NT2/D1 (cell line): ENCODE results near the gene LEFTY1.
A peak's percentile ranks its signal among the peaks of the same experiment; 100 is the strongest.

Experiments
- DNase-seq: peaks from one replicate; pipeline ENCODE4 v3.0.0-alpha.2; 2011; ENCODE audit warnings: low read depth, low spot score
- H3K27me3 ChIP-seq: 2 replicates; pipeline ENCODE4 v1.6.0; 2011; ENCODE audit warnings: mild to moderate bottlenecking; ENCODE audit not compliant: insufficient read length, insufficient read depth
- H3K36me3 ChIP-seq: 2 replicates; pipeline ENCODE4 v1.6.1; 2011; ENCODE audit warnings: mild to moderate bottlenecking, low read length, mixed read lengths; ENCODE audit not compliant: insufficient read depth, insufficient read length
- H3K4me1 ChIP-seq: 2 replicates; pipeline ENCODE4 v1.5.1; 2011; ENCODE audit not compliant: insufficient read depth, insufficient read length
- H3K4me3 ChIP-seq: 2 replicates; pipeline ENCODE4 v1.5.1; 2011; ENCODE audit warnings: low read depth; ENCODE audit not compliant: insufficient read length
- H3K9ac ChIP-seq: 2 replicates; pipeline ENCODE4 v1.6.0; 2011; ENCODE audit warnings: low read depth; ENCODE audit not compliant: insufficient read length
- H3K9me3 ChIP-seq: 2 replicates; pipeline ENCODE4 v1.5.1; 2011; ENCODE audit warnings: mild to moderate bottlenecking, low read length; ENCODE audit not compliant: insufficient read depth
- SUZ12 ChIP-seq: IDR thresholded peaks from 2 replicates; pipeline ENCODE4 v1.6.1; 2011; ENCODE audit not compliant: insufficient read length, insufficient read depth; ENCODE audit errors: extremely low read depth
- YY1 ChIP-seq: IDR thresholded peaks from 2 replicates; pipeline ENCODE4 v1.6.1; 2011; ENCODE audit not compliant: insufficient read length, insufficient read depth
- ZNF274 ChIP-seq: IDR thresholded peaks from 2 replicates; pipeline ENCODE4 v1.6.1; 2011; ENCODE audit warnings: mild to moderate bottlenecking, low read depth, low read length

The LEFTY1 gene

GRCh38 chr1:225906467-225906866, 17.5 kb upstream of the LEFTY1 start:
- no peaks in the 10 kb centered on the region for H3K36me3 ChIP-seq
- no peak for DNase-seq
- peaks cover 27% of the 10 kb centered on the region for H3K27me3 ChIP-seq
- TF ChIP-seq SUZ12 = no peak
- no peak for TF ChIP-seq ZNF274
- no peak for TF ChIP-seq YY1
- no peaks in the 10 kb centered on the region for H3K4me1 ChIP-seq
- H3K4me3 ChIP-seq = no peak overlapping the region
- H3K9ac ChIP-seq = no peak overlapping the region
- H3K9me3 ChIP-seq = no peaks in the 10 kb centered on the region

DNA sequence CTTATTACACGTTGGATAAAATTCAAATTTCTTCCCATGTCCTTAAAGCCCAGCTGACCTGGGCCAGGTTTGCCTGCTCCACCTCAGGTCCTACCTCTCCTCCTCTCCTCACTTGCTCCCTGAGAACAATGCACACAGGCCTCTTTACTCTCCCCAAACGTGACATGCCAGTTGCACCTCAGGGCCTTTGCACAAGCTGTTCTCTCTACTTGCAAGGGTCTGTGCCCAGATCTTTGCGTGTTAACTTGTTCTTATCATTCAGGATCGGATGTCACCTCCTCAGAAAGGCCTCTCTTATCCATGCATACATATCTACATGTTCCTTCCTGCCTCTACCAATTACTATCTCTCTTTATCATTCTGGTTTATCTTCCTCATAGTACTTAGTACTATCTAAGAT, 14.7 kb upstream of the LEFTY1 start:
- Histone ChIP-seq H3K9ac (no peak overlapping the region), H3K4me1 (peaks cover 10% of the 10 kb centered on the region), H3K27me3 (peaks cover 29% of the 10 kb centered on the region), H3K4me3 (no peak overlapping the region), H3K36me3 (no peaks in the 10 kb centered on the region), H3K9me3 (no peaks in the 10 kb centered on the region)
- TF ChIP-seq SUZ12 (no peak), YY1 (no peak), ZNF274 (no peak)
- no peak for DNase-seq

GRCh38 chr1:225899044-225899925, 10.3 kb upstream of the LEFTY1 start:
- peak overlapping the region; percentile 6 for H3K4me3 ChIP-seq
- no peaks in the 10 kb centered on the region for H3K36me3 ChIP-seq
- H3K9ac ChIP-seq = peak overlapping the region; percentile 46
- H3K27me3 ChIP-seq = peaks cover 15% of the 10 kb centered on the region
- peaks cover 18% of the 10 kb centered on the region for H3K4me1 ChIP-seq
- H3K9me3 ChIP-seq = no peaks in the 10 kb centered on the region
- DNase-seq = peak; percentile 98
- TF ChIP-seq SUZ12 = no peak
- no peak for TF ChIP-seq ZNF274
- no peak for TF ChIP-seq YY1

DNA sequence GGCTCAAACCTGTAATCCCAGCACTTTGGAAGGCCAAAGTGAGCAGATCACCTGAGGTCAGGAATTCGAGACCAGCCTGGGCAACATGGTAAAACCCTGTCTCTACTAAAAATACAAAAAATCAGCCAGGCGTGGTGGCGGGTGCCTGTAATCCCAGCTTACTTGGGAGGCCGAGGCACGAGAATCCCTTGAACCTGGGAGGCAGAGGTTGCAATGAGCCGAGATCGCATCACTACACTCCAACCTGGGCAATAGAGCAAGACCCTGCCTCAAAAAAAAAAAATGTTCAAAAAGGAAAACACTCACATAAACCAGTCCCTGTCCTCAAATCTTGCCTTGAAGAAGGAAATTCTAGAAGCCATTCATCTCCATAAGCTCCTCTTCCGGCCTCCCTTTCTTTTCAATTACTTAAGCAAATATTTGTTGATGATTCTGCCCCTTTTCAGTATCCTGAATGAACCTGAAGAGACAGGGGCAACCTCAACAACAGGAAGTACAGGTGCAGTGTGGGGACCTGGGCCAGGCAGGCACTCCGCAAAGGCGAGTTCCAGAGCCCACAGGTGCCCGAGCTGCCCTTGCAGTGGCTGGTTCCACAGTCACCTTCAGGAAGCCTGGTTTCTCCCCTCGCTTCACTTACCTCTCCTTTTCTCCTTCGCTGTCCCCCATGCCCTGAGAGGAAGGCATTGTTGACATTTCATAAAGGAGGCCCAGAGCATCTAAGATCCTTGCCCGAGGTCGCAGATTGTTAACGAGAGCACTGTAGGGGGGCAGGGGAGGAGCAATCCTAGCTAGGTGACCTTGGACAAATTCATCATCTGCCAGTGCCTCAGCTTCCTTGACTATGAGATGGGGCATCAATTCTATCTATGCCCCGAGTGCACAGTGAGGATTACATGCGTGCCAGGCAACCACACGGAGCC, 8.9 kb upstream of the LEFTY1 start:
- no peak for TF ChIP-seq YY1
- no peak for TF ChIP-seq ZNF274
- no peak for TF ChIP-seq SUZ12
- no peak for DNase-seq
- Histone ChIP-seq H3K4me3 (no peak overlapping the region), H3K9me3 (no peaks in the 10 kb centered on the region), H3K4me1 (peaks cover 18% of the 10 kb centered on the region), H3K9ac (peak overlapping the region; percentile 11), H3K36me3 (no peaks in the 10 kb centered on the region), H3K27me3 (peaks cover 7% of the 10 kb centered on the region)

DNA sequence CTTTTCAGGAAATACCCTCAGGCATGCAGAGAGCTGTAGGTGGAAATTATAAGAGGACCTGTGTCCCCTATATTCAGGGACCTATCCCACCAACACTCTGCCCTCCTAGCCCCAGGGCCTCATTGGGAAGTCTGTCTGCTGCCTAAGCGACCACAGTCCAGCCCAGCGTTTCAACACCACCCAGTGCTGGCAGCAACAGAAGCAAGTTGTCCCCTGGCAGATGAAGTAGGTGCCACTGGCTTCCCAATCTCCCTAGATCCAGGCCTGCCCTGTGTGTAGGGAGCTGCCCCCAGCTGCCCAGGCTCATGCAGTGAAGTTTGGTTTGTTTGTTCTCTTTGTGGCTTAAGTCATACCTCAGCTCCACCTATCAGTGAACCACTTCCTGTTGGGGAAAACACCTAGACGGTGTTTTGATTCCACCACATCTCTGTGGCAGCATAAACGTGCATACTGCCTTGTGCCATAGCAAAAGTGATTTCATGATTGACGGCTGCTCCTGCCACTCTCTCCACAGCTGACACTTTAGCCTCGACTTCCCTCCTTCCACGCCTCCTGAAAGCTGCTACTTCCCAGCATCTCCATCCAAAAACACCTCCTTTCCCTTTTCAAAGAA, 8.1 kb upstream of the LEFTY1 start:
- peaks cover 18% of the 10 kb centered on the region for H3K4me1 ChIP-seq
- no peak for TF ChIP-seq YY1
- DNase-seq = no peak
- no peaks in the 10 kb centered on the region for H3K9me3 ChIP-seq
- H3K9ac ChIP-seq = no peak overlapping the region
- peaks cover 7% of the 10 kb centered on the region for H3K27me3 ChIP-seq
- no peak overlapping the region for H3K4me3 ChIP-seq
- no peaks in the 10 kb centered on the region for H3K36me3 ChIP-seq

DNA sequence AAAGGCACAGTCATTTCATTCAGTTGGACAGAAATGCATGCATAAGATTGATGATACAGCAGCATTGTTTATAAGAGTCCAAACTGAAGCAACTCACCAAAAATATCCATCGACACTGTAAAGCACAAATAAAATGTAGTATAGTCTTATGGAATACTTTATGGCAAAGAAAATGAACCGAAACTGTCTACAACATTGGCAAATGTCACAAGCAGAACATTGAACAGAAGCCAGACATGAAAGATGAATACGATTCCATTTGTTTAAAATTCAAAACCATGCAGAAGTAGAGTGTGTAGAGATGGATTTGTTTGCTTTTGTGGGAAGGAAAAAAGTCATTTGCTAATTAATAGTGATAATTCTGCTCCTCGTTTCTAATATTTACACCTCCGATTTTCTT, 7.5 kb upstream of the LEFTY1 start:
- Histone ChIP-seq H3K27me3 (peaks cover 7% of the 10 kb centered on the region), H3K36me3 (no peaks in the 10 kb centered on the region), H3K9me3 (no peaks in the 10 kb centered on the region), H3K4me1 (peaks cover 22% of the 10 kb centered on the region), H3K9ac (no peak overlapping the region), H3K4me3 (no peak overlapping the region)
- TF ChIP-seq ZNF274 (no peak), SUZ12 (no peak), YY1 (no peak)
- no peak for DNase-seq

DNA sequence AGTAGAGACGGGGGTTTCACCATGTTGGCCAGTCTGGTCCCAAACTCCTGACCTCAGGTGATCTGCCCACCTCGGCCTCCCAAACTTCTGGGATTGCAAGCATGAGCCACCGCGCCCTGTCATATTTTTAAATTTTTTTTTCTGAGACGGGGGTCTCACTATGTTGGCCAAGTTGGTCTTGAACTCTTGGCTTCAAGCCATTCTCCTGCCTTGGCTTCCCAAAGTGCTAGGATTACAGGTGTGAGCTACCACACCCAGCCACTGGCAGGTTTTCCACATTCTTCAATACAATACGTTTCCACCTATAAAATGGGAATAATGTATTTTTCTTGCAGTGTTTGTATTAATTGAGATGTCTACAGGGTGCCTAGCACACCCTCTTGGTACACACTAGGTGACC, 3.4 kb upstream of the LEFTY1 start:
- no peak overlapping the region for H3K4me3 ChIP-seq
- DNase-seq = no peak
- H3K27me3 ChIP-seq = no peaks in the 10 kb centered on the region
- no peaks in the 10 kb centered on the region for H3K36me3 ChIP-seq
- peaks cover 28% of the 10 kb centered on the region for H3K4me1 ChIP-seq
- TF ChIP-seq ZNF274 = no peak
- no peak for TF ChIP-seq YY1
- TF ChIP-seq SUZ12 = no peak
- H3K9me3 ChIP-seq = no peaks in the 10 kb centered on the region
- no peak overlapping the region for H3K9ac ChIP-seq
